GM18505 (cell line): ENCODE results near the gene MPHOSPH6.
"Not testable (repeated sequence)": the region's sequence is repeated elsewhere in the genome, so short reads cannot be mapped to it uniquely, and the experiment has no call there.

Experiments
- ATAC-seq: cut with Tn5 transposase; IDR thresholded peaks from one replicate; pipeline ENCODE4 v1.9.1; 2021; ENCODE audit not compliant: unreplicated experiment
- POLR2A ChIP-seq: IDR thresholded peaks from 4 replicates; pipeline ENCODE4 v1.6.1; 2011; ENCODE audit warnings: borderline replicate concordance; ENCODE audit not compliant: insufficient read depth, insufficient read length; ENCODE audit errors: extremely low read depth

Gene MPHOSPH6

DNA sequence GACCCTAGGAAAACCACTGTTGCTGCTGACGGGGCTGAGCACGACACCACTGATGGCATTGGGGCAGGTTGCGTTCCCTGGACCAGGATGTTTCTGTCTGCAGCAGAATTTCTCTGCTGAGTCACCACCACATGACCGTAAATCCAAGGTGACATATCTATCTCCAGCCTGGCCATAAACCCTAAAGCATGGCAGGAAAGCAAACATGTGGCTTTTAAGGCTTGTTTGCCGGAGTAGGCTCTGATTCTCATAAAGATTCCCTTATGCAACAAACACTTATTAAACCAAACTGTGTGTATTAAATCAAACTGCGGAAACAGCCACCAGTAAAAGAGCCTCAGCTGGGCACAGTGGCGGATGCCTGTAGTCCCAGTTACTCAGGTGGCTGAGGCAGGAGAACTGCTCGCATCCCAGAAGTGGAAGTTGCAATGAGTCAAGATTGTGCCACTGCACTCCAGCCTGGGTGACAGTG, 17.3 kb downstream of the MPHOSPH6 start:
- no peak for ATAC-seq
- TF ChIP-seq POLR2A = no peak

DNA sequence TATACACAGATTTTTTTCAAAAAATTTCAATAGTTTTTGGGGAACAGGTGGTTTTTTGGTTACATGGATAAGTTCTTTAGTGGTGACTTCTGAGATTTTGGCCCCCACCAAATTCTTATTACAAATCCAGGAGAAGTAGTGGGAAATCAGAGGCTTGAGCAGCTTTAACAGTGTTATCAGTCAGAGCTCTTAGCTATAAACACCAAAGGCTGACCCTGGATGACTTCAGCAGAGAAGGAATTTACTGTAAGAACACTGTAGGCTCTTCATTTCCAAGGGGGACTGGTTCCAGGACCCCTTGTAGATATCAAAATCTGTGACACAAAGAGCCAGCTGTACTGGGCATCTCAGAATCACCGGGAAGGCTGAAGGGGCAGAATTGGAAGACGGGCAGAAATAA, 17.8 kb downstream of the MPHOSPH6 start:
- no peak for ATAC-seq
- no peak for TF ChIP-seq POLR2A

DNA sequence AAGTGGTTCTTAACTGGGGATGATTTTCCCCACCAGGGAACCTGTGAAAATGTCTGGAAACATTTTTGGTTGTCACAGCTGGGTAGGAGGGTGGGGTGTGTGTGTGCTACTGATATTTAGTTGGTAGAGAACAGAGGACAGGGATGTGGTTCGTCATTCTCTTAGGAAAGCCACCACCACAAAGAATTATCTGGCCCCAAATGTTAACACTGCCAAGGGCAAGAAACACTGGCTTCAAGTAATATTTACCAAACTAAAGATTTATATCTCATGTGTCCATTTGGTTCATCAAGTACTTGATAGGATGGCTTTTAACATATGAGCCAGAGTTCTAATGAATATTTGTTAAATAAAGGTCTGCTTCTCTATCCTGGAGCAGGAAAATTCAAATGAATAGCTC, 19.5 kb downstream of the MPHOSPH6 start:
- no peak for ATAC-seq
- TF ChIP-seq POLR2A = no peak

DNA sequence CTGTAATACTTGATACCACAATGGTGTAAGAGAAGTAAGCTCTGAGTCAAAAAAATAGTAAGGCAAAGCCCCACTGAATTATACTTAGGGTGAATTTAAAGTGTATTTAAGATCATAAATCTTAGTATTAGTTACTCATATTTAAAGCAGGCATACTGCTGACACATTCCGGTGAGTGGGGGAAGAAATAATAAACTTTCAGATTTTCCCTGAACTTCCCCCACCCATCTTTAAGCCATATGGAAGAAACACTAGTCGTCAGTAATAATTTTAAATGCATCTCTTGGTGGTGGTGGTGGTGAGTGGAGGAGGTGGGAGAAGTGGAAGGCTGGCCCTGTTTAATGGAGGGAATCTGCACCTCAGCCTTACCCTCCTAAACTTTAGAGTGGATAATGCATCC, 20.5 kb downstream of the MPHOSPH6 start:
- no peak for ATAC-seq
- TF ChIP-seq POLR2A = no peak

DNA sequence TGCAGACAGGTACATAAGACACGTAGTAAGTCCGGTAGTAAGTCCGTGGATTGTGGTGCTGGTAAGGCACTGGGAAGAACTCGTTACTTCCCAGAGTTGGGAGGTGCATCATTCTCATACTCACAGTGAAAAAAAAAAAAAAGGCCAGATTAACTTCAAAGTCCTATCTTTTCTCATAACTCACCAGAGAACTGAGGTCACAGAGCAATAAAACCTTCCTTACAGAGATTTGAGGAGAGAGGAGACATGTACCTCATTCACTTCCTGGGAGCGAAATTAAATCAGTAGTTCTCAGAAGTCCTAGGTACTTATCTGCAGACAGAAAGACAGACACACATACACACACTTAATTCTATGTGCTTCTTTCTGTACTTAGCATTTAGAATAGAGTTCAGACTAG, 22.5 kb downstream of the MPHOSPH6 start:
- TF ChIP-seq POLR2A = no peak
- ATAC-seq = no peak

DNA sequence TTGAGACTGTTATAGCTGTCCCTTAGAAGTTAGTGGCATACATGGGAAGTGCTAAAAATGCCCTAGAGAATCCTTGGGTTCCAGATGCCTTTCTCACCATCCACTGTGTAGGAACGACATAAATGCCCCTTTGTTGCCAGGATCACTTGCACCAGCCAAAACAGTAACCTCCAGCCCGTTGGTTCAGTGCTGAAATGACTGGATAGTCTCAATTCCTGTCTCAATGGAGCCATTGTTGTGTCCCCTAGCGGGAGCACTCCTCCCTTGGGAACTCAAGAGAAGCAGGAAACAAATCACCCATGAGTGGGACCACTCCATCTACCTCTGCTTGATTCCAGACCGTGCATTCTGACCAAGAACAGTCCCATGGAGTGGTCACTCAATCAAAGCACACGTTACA, 23.1 kb downstream of the MPHOSPH6 start:
- no peak for ATAC-seq
- no peak for TF ChIP-seq POLR2A

DNA sequence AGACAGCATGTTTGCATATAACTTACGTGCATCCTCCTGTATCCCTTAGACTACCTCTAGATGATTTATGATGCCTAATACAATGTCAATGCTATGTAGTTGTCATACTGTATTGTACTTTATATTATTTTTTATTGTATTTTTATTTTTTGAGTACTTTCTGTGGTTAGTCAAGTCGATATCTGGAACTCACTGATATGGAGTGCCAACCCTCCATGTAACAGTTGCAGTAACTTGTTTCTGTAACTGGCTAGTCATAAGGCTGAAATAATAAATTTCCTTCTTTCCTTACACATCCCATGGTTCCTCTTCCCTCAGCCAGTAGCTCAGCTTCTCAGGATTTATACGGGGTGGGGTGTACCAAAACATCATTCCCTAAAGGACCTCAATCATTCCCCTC, 23.5 kb downstream of the MPHOSPH6 start:
- ATAC-seq = no peak
- no peak for TF ChIP-seq POLR2A

DNA sequence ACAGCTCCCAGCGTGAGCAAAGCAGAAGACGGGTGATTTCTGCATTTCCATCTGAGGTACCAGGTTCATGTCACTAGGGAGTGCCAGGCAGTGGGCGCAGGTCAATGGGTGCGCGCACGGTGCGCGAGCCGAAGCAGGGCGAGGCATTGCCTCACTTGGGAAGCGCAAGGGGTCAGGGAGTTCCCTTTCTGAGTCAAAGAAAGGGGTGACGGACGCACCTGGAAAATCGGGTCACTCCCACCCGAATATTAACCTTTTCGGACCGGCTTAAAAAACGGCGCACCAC, 30.8 kb downstream of the MPHOSPH6 start:
- ATAC-seq = not testable (repeated sequence)

DNA sequence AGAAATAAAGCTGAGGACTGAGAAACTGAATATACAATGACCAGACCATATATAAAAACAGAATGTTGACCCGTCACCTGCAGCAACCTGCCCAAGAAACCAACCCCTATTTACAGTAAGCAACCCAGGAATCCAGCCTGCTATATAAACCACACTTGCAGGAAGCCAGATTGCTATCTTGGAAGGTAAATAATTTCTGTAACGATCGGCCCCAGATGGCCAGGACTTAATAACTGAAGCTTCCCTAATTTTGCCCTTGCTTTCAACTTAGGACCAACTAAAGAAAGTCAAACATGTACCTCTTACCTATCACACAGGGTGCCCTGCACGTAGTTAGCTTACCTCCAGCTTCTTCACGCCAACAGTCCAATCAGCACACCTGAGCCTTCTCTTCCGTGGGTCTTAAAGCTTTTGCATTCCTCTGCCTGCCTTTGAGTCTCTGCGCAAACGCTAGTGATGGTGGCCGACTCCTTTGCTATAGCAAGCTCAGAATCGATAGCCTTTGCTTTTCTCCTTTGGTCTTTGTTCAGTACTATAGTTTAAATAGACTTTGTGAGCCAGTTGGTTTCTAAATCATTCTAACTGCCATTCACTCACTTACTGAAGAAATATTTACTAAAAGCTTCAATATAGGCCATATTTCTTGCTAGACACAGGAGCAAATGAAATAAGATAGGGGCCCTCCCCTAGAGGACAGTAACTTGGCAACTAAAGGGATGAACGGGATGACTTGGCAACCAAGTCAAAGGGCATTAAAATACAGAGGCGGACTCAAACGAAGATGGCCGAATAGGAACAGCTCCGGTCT, 31.3 kb downstream of the MPHOSPH6 start:
- no peak for TF ChIP-seq POLR2A
- ATAC-seq = no peak

DNA sequence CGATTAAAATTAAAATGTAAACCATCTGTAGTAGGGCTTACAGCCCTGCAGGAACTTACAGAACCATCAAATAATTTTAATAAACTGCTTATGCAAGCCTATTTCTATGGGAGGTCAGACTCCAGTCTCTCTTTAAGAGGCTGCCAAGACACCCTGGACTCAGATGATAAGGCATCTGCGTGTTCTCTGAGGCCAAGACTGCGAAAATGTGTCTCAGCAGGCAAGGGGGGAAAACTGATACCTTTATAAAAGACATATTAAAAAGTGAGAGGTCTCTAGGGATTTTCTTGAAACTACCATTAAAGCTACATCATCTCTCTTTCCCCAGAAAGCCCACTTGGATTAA, 32.2 kb downstream of the MPHOSPH6 start:
- no peak for TF ChIP-seq POLR2A
- no peak for ATAC-seq

DNA sequence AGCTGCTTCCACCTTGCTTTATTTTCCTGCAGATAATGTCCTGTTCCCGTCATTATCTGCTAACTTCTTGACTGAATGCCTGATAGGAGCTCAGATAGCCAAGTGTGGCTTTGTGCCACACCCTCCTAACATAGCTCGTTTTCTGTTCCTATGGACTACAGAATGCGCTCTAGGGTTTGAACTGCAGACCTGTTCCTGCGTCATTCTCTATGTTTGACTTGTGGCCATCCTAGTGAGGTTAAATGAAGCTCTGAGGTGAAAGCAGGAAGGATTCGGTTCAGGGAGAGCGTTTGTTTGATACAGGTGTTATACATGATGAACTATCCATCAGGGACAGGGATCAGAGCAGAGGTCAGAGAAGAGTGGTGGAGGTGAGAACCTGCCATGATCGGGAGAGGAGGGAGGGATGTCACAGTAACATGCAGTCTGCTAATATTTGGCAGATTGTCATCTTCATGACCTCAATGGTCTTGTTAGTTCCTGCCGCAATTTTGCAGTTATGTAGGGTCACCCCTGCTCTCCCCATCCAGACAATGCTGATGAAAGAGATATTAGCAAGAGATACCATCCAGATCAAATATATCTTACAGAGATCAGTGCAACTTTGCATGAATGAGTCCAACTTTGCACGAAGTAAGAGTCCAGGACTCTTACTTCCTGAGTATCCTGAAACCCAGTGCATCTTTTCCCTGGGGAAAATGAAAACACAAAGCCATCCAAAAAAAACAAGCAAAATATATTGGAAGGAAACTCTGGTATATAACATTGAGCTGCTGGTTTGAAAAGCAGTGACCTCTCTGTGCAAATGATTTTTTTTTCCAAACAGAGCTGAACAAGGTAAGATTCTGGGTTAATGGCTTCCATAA, 32.8 kb downstream of the MPHOSPH6 start:
- no peak for TF ChIP-seq POLR2A
- no peak for ATAC-seq

DNA sequence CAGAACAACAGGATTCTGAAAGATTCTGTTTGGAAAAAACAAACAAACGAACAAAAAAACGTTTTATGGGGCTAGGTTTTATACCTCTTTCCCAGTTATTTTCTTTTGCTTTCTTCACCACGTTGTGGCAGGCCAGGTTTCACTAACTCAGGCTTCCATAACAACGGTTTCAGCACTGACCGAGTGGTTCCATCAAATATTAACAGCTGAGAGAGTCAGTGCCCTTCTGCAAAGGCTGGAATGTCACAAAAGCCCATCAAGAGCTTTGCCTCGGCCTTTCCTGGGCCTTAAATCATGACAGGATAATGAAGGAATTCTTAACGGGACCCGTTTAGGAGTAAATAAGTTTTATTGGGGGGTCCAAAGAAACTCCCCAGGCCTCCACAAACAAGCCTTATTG, 34.2 kb downstream of the MPHOSPH6 start:
- TF ChIP-seq POLR2A = no peak
- ATAC-seq = no peak

DNA sequence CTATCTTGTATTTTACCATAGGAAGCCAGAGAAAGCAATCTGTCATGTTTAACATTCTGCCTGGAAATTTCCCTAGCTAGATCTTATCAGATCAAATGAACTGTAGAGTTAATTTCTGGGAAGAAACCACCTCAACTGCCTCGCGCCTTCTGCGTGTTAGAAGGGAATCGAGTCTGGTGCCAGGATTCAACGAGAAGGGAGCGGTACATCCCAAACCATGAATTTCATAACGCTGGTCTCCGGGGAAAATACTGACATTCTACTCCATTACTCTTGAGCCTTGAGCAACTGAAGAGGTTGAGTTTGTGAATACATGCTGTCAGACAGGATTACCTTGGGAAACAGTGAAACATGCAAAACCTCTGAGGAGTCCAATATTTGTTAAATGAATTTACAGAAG, 35.2 kb downstream of the MPHOSPH6 start:
- ATAC-seq = no peak
- no peak for TF ChIP-seq POLR2A

DNA sequence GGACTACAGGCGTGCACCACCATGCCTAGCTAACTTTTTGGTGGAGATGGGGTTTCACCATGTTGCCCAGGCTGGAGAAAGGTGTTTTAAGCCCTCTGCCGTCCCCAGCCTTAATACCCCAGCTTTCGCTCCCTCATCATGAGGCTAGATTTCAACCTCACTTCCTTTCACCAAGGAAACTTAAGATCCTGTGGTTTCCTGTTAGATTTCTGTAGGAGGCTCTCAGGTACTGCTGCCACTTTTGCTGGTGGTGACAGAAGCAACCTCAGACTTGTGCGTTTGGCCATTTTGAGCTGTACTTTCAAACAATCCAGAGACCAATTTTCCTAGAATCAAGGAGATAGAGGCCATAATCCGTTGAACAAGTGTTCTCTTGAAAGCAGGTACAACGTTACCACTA, 36.2 kb downstream of the MPHOSPH6 start:
- no peak for TF ChIP-seq POLR2A
- ATAC-seq = no peak
